ENCODE results near the gene TNIK.

TNIK gene

DNA sequence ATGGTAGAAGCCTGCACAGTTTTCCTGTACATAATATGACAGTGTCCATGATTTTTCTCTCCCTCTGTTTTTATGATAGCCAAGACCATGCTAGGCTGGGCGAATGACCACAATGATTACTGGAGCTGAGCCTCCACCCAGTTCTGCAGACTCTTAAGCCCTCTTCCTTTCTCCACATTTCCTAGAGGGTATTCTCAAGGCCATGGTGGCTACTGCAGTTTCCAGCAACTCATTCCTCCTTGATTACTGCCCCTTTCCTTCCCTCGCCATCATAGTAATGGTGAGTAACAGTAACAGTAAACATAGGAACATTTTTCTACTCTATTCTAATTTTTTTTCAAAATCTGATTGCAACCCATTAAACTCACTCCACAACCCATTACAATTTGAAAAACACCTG is 20.2 kb downstream of the TNIK start:
- no peaks in the 10 kb centered on the region for H3K9me3 ChIP-seq (ENCODE audit: control insufficient read depth, low read length)
- no peak for DNase-seq

GRCh38 chr3:171437115-171437756 is 23.0 kb downstream of the TNIK start:
- Histone ChIP-seq H3K27me3 (replicated peaks; ENCODE audit: control insufficient read depth, insufficient read depth, low read length, poor library complexity, severe bottlenecking) (no peaks in the 10 kb centered on the region), H3K36me3 (ENCODE audit: control insufficient read depth, insufficient read depth, low read length) (no peaks in the 10 kb centered on the region), H3K9me3 (ENCODE audit: control insufficient read depth, low read length) (no peaks in the 10 kb centered on the region), H3K4me1 (ENCODE audit: control insufficient read depth, insufficient read depth, low read length, poor library complexity, severe bottlenecking) (peaks cover 14% of the 10 kb centered on the region), H3K27ac (ENCODE audit: insufficient read depth, low read length, poor library complexity, severe bottlenecking) (no peak overlapping the region), H3K4me3 (ENCODE audit: insufficient read depth, low read depth, low read length, poor library complexity, severe bottlenecking) (no peak overlapping the region)
- no peak for DNase-seq

More for the DNA sequence above, 20.2 kb downstream of the TNIK start:
- peaks cover 17% of the 10 kb centered on the region for H3K4me1 ChIP-seq (ENCODE audit: control insufficient read depth, insufficient read depth, low read length, poor library complexity, severe bottlenecking)
- H3K36me3 ChIP-seq (ENCODE audit: control insufficient read depth, insufficient read depth, low read length), result no peaks in the 10 kb centered on the region
- H3K27ac ChIP-seq (ENCODE audit: insufficient read depth, low read length, poor library complexity, severe bottlenecking), result no peak overlapping the region
- no peaks in the 10 kb centered on the region for H3K27me3 ChIP-seq (replicated peaks; ENCODE audit: control insufficient read depth, insufficient read depth, low read length, poor library complexity, severe bottlenecking)
- H3K4me3 ChIP-seq (ENCODE audit: insufficient read depth, low read depth, low read length, poor library complexity, severe bottlenecking), result no peak overlapping the region

- Histone ChIP-seq H3K4me3 (ENCODE audit: insufficient read depth, low read depth, low read length, poor library complexity, severe bottlenecking) (no peak overlapping the region), H3K4me1 (ENCODE audit: control insufficient read depth, insufficient read depth, low read length, poor library complexity, severe bottlenecking) (peaks cover 14% of the 10 kb centered on the region), H3K27me3 (replicated peaks; ENCODE audit: control insufficient read depth, insufficient read depth, low read length, poor library complexity, severe bottlenecking) (no peaks in the 10 kb centered on the region), H3K36me3 (ENCODE audit: control insufficient read depth, insufficient read depth, low read length) (no peaks in the 10 kb centered on the region), H3K9me3 (ENCODE audit: control insufficient read depth, low read length) (no peaks in the 10 kb centered on the region), H3K27ac (ENCODE audit: insufficient read depth, low read length, poor library complexity, severe bottlenecking) (no peak overlapping the region)
- DNase-seq, result no peak
Measured at GRCh38 chr3:171436380-171436779, 23.8 kb downstream of the TNIK start.

DNA sequence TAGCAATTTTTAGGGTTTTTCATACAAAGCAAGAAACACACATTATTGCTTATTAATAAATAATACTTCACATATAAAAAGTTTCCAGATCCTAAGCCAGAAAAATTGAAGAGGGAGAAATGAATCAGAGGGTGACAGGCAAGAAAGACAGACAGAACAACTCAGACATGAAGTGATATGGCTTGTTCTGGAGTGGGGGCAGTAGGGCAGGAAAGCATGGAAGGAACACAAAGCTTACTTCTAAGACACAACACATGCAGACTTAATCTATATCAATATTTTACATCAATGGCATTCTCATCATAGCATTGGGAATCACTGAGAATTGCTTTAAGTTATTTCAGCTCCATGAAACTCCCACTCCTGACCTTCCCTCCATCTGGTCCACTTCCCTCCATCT is 24.4 kb downstream of the TNIK start:
- peaks cover 10% of the 10 kb centered on the region for H3K4me1 ChIP-seq (ENCODE audit: control insufficient read depth, insufficient read depth, low read length, poor library complexity, severe bottlenecking)
- H3K9me3 ChIP-seq (ENCODE audit: control insufficient read depth, low read length), result no peaks in the 10 kb centered on the region
- H3K27me3 ChIP-seq (replicated peaks; ENCODE audit: control insufficient read depth, insufficient read depth, low read length, poor library complexity, severe bottlenecking), result no peaks in the 10 kb centered on the region
- H3K4me3 ChIP-seq (ENCODE audit: insufficient read depth, low read depth, low read length, poor library complexity, severe bottlenecking), result no peak overlapping the region
- no peak overlapping the region for H3K27ac ChIP-seq (ENCODE audit: insufficient read depth, low read length, poor library complexity, severe bottlenecking)
- DNase-seq, result no peak
- no peaks in the 10 kb centered on the region for H3K36me3 ChIP-seq (ENCODE audit: control insufficient read depth, insufficient read depth, low read length)

- H3K4me3 ChIP-seq (ENCODE audit: insufficient read depth, low read depth, low read length, poor library complexity, severe bottlenecking), result no peak overlapping the region
- H3K27me3 ChIP-seq (replicated peaks; ENCODE audit: control insufficient read depth, insufficient read depth, low read length, poor library complexity, severe bottlenecking), result no peaks in the 10 kb centered on the region
- no peak for DNase-seq
- H3K9me3 ChIP-seq (ENCODE audit: control insufficient read depth, low read length), result no peaks in the 10 kb centered on the region
- peaks cover 8% of the 10 kb centered on the region for H3K4me1 ChIP-seq (ENCODE audit: control insufficient read depth, insufficient read depth, low read length, poor library complexity, severe bottlenecking)
- no peaks in the 10 kb centered on the region for H3K36me3 ChIP-seq (ENCODE audit: control insufficient read depth, insufficient read depth, low read length)
- no peak overlapping the region for H3K27ac ChIP-seq (ENCODE audit: insufficient read depth, low read length, poor library complexity, severe bottlenecking)
Measured at GRCh38 chr3:171435143-171435542, 25.1 kb downstream of the TNIK start.

DNA sequence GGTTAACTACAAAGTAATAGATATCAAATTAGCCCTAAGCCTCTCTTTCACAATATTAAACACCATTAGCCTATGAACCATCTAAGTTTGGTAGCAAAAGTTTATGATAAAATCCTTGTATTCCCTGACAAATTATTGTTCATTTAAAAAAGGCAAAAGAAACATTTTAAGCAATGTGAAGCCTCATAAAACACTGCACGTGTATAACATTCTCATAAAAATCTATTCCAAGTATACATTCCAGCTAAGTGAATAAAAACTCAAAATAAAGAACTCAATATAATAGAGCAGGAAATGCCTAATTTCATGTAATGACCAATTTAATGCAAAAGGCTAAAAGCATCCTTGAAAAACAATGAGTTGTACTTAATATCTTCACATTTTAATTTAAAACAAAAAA is 27.7 kb downstream of the TNIK start:
- H3K4me3 ChIP-seq (ENCODE audit: insufficient read depth, low read depth, low read length, poor library complexity, severe bottlenecking), result no peak overlapping the region
- no peak overlapping the region for H3K27ac ChIP-seq (ENCODE audit: insufficient read depth, low read length, poor library complexity, severe bottlenecking)
- H3K36me3 ChIP-seq (ENCODE audit: control insufficient read depth, insufficient read depth, low read length), result no peaks in the 10 kb centered on the region
- no peaks in the 10 kb centered on the region for H3K27me3 ChIP-seq (replicated peaks; ENCODE audit: control insufficient read depth, insufficient read depth, low read length, poor library complexity, severe bottlenecking)
- DNase-seq, result no peak
- no peaks in the 10 kb centered on the region for H3K9me3 ChIP-seq (ENCODE audit: control insufficient read depth, low read length)
- H3K4me1 ChIP-seq (ENCODE audit: control insufficient read depth, insufficient read depth, low read length, poor library complexity, severe bottlenecking), result peaks cover 5% of the 10 kb centered on the region

- Histone ChIP-seq H3K36me3 (ENCODE audit: control insufficient read depth, insufficient read depth, low read length) (no peaks in the 10 kb centered on the region), H3K9me3 (ENCODE audit: control insufficient read depth, low read length) (no peaks in the 10 kb centered on the region), H3K4me3 (ENCODE audit: insufficient read depth, low read depth, low read length, poor library complexity, severe bottlenecking) (no peak overlapping the region), H3K4me1 (ENCODE audit: control insufficient read depth, insufficient read depth, low read length, poor library complexity, severe bottlenecking) (peaks cover 4% of the 10 kb centered on the region), H3K27ac (ENCODE audit: insufficient read depth, low read length, poor library complexity, severe bottlenecking) (no peak overlapping the region), H3K27me3 (replicated peaks; ENCODE audit: control insufficient read depth, insufficient read depth, low read length, poor library complexity, severe bottlenecking) (no peaks in the 10 kb centered on the region)
- no peak for DNase-seq
Measured at GRCh38 chr3:171431550-171431949, 28.7 kb downstream of the TNIK start.

GRCh38 chr3:171430530-171430929 is 29.7 kb downstream of the TNIK start:
- DNase-seq, result no peak
- Histone ChIP-seq H3K27me3 (replicated peaks; ENCODE audit: control insufficient read depth, insufficient read depth, low read length, poor library complexity, severe bottlenecking) (no peaks in the 10 kb centered on the region), H3K9me3 (ENCODE audit: control insufficient read depth, low read length) (no peaks in the 10 kb centered on the region), H3K27ac (ENCODE audit: insufficient read depth, low read length, poor library complexity, severe bottlenecking) (no peak overlapping the region), H3K36me3 (ENCODE audit: control insufficient read depth, insufficient read depth, low read length) (no peaks in the 10 kb centered on the region), H3K4me1 (ENCODE audit: control insufficient read depth, insufficient read depth, low read length, poor library complexity, severe bottlenecking) (peaks cover 4% of the 10 kb centered on the region), H3K4me3 (ENCODE audit: insufficient read depth, low read depth, low read length, poor library complexity, severe bottlenecking) (no peak overlapping the region)

DNA sequence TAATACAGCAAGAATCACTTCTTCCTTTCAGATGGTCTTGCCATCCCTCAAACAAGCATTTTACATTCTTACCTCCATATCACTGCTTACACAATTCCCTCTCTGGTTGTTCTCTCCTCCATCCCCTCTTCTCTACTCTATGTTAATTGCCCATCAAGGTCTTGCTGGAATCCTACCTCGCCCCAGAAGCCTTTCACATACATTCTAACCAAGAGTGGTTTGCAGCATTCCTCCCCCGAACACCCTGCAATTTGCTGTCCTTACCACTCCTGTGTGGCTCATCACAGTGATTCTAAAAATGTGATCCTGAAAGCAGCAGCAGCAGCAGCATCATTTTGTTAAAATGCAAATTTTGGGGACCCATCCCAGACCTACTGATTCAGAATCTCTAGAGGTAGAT is 30.6 kb downstream of the TNIK start:
- no peaks in the 10 kb centered on the region for H3K27me3 ChIP-seq (replicated peaks; ENCODE audit: control insufficient read depth, insufficient read depth, low read length, poor library complexity, severe bottlenecking)
- H3K4me3 ChIP-seq (ENCODE audit: insufficient read depth, low read depth, low read length, poor library complexity, severe bottlenecking), result no peak overlapping the region
- peaks cover 4% of the 10 kb centered on the region for H3K4me1 ChIP-seq (ENCODE audit: control insufficient read depth, insufficient read depth, low read length, poor library complexity, severe bottlenecking)
- no peak for DNase-seq
- H3K27ac ChIP-seq (ENCODE audit: insufficient read depth, low read length, poor library complexity, severe bottlenecking), result no peak overlapping the region
- no peaks in the 10 kb centered on the region for H3K36me3 ChIP-seq (ENCODE audit: control insufficient read depth, insufficient read depth, low read length)
- no peaks in the 10 kb centered on the region for H3K9me3 ChIP-seq (ENCODE audit: control insufficient read depth, low read length)

DNA sequence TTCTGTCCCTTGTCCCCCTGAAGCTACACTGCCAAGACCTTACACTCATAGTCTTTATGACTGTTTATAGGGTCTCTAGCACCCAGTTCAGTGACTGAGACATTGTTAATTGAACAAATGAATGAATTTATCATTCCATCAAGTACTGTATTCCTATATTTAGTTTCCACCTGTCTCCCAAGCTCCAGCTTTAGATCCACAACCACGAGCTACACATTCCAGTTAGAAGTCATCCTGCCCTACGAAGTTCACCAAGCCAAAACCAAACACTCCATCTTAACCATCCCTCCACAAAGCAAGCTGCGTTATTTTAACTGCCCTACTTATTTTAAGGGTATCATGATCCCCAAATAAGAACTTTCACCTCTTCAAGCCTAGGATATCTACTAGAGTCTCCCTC is 31.3 kb downstream of the TNIK start:
- DNase-seq, result no peak
- no peaks in the 10 kb centered on the region for H3K9me3 ChIP-seq (ENCODE audit: control insufficient read depth, low read length)
- no peaks in the 10 kb centered on the region for H3K36me3 ChIP-seq (ENCODE audit: control insufficient read depth, insufficient read depth, low read length)
- H3K4me1 ChIP-seq (ENCODE audit: control insufficient read depth, insufficient read depth, low read length, poor library complexity, severe bottlenecking), result peaks cover 4% of the 10 kb centered on the region
- H3K4me3 ChIP-seq (ENCODE audit: insufficient read depth, low read depth, low read length, poor library complexity, severe bottlenecking), result no peak overlapping the region
- no peaks in the 10 kb centered on the region for H3K27me3 ChIP-seq (replicated peaks; ENCODE audit: control insufficient read depth, insufficient read depth, low read length, poor library complexity, severe bottlenecking)
- no peak overlapping the region for H3K27ac ChIP-seq (ENCODE audit: insufficient read depth, low read length, poor library complexity, severe bottlenecking)

Data from effector memory CD4-positive, alpha-beta T cell (primary cell).